ENCODE data around the gene CERK. TPM values are rescaled to one million over a fixed set of nuclear protein-coding genes. Genes with fewer than 3 reads are reported as not detected.

CERK gene
- total RNA-seq, 3 donors from 2014 or later, result 41.4 to 47.3 (median 44.9) TPM

GRCh38 chr22:46660604-46661201 lies 77.3 kb downstream of the CERK start:
- H3K36me3 Mint-ChIP-seq (ENCODE audit: insufficient read depth), result no peaks in the 10 kb centered on the region
- no peaks in the 10 kb centered on the region for H3K27me3 Mint-ChIP-seq (ENCODE audit: low read depth)
- H3K9me3 Mint-ChIP-seq, result no peaks in the 10 kb centered on the region
- H3K4me3 Mint-ChIP-seq, result no peak overlapping the region
- H3K4me1 Mint-ChIP-seq (ENCODE audit: low read depth), result peaks cover 22% of the 10 kb centered on the region
- ATAC-seq, result peak; percentile 11 to 29
- no peak for DNase-seq

- Mint-ChIP-seq H3K27me3 (ENCODE audit: low read depth) (no peaks in the 10 kb centered on the region), H3K4me1 (ENCODE audit: low read depth) (peaks cover 22% of the 10 kb centered on the region), H3K36me3 (ENCODE audit: insufficient read depth) (no peaks in the 10 kb centered on the region), H3K4me3 (no peak overlapping the region), H3K9me3 (no peaks in the 10 kb centered on the region)
- no peak for ATAC-seq
- DNase-seq, result no peak
Measured at GRCh38 chr22:46659791-46660186, 78.3 kb downstream of the CERK start.

- H3K4me1 Mint-ChIP-seq (ENCODE audit: low read depth), result peaks cover 22% of the 10 kb centered on the region
- no peaks in the 10 kb centered on the region for H3K9me3 Mint-ChIP-seq
- DNase-seq, result no peak
- ATAC-seq, result no peak
- H3K4me3 Mint-ChIP-seq, result no peak overlapping the region
- H3K36me3 Mint-ChIP-seq (ENCODE audit: insufficient read depth), result no peaks in the 10 kb centered on the region
- H3K27me3 Mint-ChIP-seq (ENCODE audit: low read depth), result no peaks in the 10 kb centered on the region
Measured at GRCh38 chr22:46659059-46659790, 78.8 kb downstream of the CERK start.

- no peak for DNase-seq
- H3K4me3 Mint-ChIP-seq, result no peak overlapping the region
- ATAC-seq, result no peak
- H3K4me1 Mint-ChIP-seq (ENCODE audit: low read depth), result peaks cover 25% of the 10 kb centered on the region
- H3K36me3 Mint-ChIP-seq (ENCODE audit: insufficient read depth), result no peaks in the 10 kb centered on the region
- H3K27me3 Mint-ChIP-seq (ENCODE audit: low read depth), result no peaks in the 10 kb centered on the region
- no peaks in the 10 kb centered on the region for H3K9me3 Mint-ChIP-seq
Measured at GRCh38 chr22:46657996-46658947, 79.8 kb downstream of the CERK start.

- H3K4me1 Mint-ChIP-seq (ENCODE audit: low read depth), result peaks cover 32% of the 10 kb centered on the region
Measured at GRCh38 chr22:46657655-46657953, 80.4 kb downstream of the CERK start.

GRCh38 chr22:46656856-46657654 lies 81.0 kb downstream of the CERK start:
- Mint-ChIP-seq H3K4me3 (no peak overlapping the region), H3K36me3 (ENCODE audit: insufficient read depth) (no peaks in the 10 kb centered on the region), H3K9me3 (no peaks in the 10 kb centered on the region), H3K27me3 (ENCODE audit: low read depth) (no peaks in the 10 kb centered on the region), H3K4me1 (ENCODE audit: low read depth) (peaks cover 35% of the 10 kb centered on the region)
- ATAC-seq (no peak), DNase-seq (no peak)

More at GRCh38 chr22:46657655-46657953, 80.4 kb downstream of the CERK start:
- DNase-seq, result no peak
- no peaks in the 10 kb centered on the region for H3K9me3 Mint-ChIP-seq
- no peak overlapping the region for H3K4me3 Mint-ChIP-seq
- no peaks in the 10 kb centered on the region for H3K27me3 Mint-ChIP-seq (ENCODE audit: low read depth)
- no peaks in the 10 kb centered on the region for H3K36me3 Mint-ChIP-seq (ENCODE audit: insufficient read depth)
- ATAC-seq, result no peak

GRCh38 chr22:46655861-46656608 lies 82.0 kb downstream of the CERK start:
- peaks cover 27% of the 10 kb centered on the region for H3K4me1 Mint-ChIP-seq (ENCODE audit: low read depth)
- H3K9me3 Mint-ChIP-seq, result no peaks in the 10 kb centered on the region
- ATAC-seq, result no peak

GRCh38 chr22:46654927-46655595 lies 83.0 kb downstream of the CERK start:
- DNase-seq (no peak), ATAC-seq (no peak)
- Mint-ChIP-seq H3K9me3 (no peaks in the 10 kb centered on the region), H3K4me3 (no peak overlapping the region), H3K4me1 (ENCODE audit: low read depth) (peaks cover 17% of the 10 kb centered on the region), H3K36me3 (ENCODE audit: insufficient read depth) (no peaks in the 10 kb centered on the region), H3K27me3 (ENCODE audit: low read depth) (no peaks in the 10 kb centered on the region)

More at GRCh38 chr22:46655861-46656608, 82.0 kb downstream of the CERK start:
- Mint-ChIP-seq H3K27me3 (ENCODE audit: low read depth) (no peaks in the 10 kb centered on the region), H3K4me3 (no peak overlapping the region), H3K36me3 (ENCODE audit: insufficient read depth) (no peaks in the 10 kb centered on the region)
- no peak for DNase-seq

GRCh38 chr22:46654426-46654825 lies 83.6 kb downstream of the CERK start:
- DNase-seq, result no peak
- Mint-ChIP-seq H3K9me3 (no peaks in the 10 kb centered on the region), H3K36me3 (ENCODE audit: insufficient read depth) (no peaks in the 10 kb centered on the region), H3K4me3 (no peak overlapping the region), H3K4me1 (ENCODE audit: low read depth) (peaks cover 17% of the 10 kb centered on the region), H3K27me3 (ENCODE audit: low read depth) (no peaks in the 10 kb centered on the region)
- no peak for ATAC-seq

GRCh38 chr22:46653596-46653995 lies 84.5 kb downstream of the CERK start:
- H3K27me3 Mint-ChIP-seq (ENCODE audit: low read depth), result no peaks in the 10 kb centered on the region
- ATAC-seq (peak; percentile 27 to 32), DNase-seq (no peak)
- H3K4me1 Mint-ChIP-seq (ENCODE audit: low read depth), result peaks cover 18% of the 10 kb centered on the region
- no peak overlapping the region for H3K4me3 Mint-ChIP-seq
- H3K9me3 Mint-ChIP-seq, result no peaks in the 10 kb centered on the region
- H3K36me3 Mint-ChIP-seq (ENCODE audit: insufficient read depth), result no peaks in the 10 kb centered on the region

- ATAC-seq (no peak), DNase-seq (no peak)
- no peaks in the 10 kb centered on the region for H3K36me3 Mint-ChIP-seq (ENCODE audit: insufficient read depth)
- no peaks in the 10 kb centered on the region for H3K9me3 Mint-ChIP-seq
- peaks cover 18% of the 10 kb centered on the region for H3K4me1 Mint-ChIP-seq (ENCODE audit: low read depth)
- no peak overlapping the region for H3K4me3 Mint-ChIP-seq
- no peaks in the 10 kb centered on the region for H3K27me3 Mint-ChIP-seq (ENCODE audit: low read depth)
Measured at GRCh38 chr22:46652847-46653331, 85.2 kb downstream of the CERK start.

- Mint-ChIP-seq H3K9me3 (no peaks in the 10 kb centered on the region), H3K4me1 (ENCODE audit: low read depth) (peaks cover 18% of the 10 kb centered on the region), H3K36me3 (ENCODE audit: insufficient read depth) (no peaks in the 10 kb centered on the region), H3K4me3 (no peak overlapping the region), H3K27me3 (ENCODE audit: low read depth) (no peaks in the 10 kb centered on the region)
- ATAC-seq (peak in 1 of 2 donors; percentile 14), DNase-seq (no peak)
Measured at GRCh38 chr22:46652081-46652846, 85.8 kb downstream of the CERK start.
